Measurements from ENCODE around the gene PTPN5. TPM values are rescaled to one million over a fixed set of nuclear protein-coding genes. Genes with fewer than 3 reads are reported as not detected.

Gene PTPN5
- total RNA-seq, 1 experiment from 2014 or later, result not detected

- Histone ChIP-seq H3K36me3 (no peaks in the 10 kb centered on the region), H3K27me3 (replicated peaks) (peaks cover under 1% of the 10 kb centered on the region; the same call in 1 of the 2 replicates), H3K27ac (no peak overlapping the region), H3K4me1 (replicated peaks) (no peaks in the 10 kb centered on the region), H3K4me3 (no peak overlapping the region), H3K9me3 (replicated peaks) (no peaks in the 10 kb centered on the region)
- DNase-seq (ENCODE audit: low read depth in 1 of 2, low spot score in 2 of 2), result no peak
Observed at GRCh38 chr11:18785411-18785810, 6.2 kb downstream of the PTPN5 start.

GRCh38 chr11:18780896-18781295 is 10.7 kb downstream of the PTPN5 start:
- no peak overlapping the region for H3K4me3 ChIP-seq
- no peak overlapping the region for H3K27ac ChIP-seq
- no peaks in the 10 kb centered on the region for H3K9me3 ChIP-seq (replicated peaks)
- DNase-seq (ENCODE audit: low read depth in 1 of 2, low spot score in 2 of 2), result no peak
- H3K4me1 ChIP-seq (replicated peaks), result no peaks in the 10 kb centered on the region
- no peaks in the 10 kb centered on the region for H3K27me3 ChIP-seq (replicated peaks)
- no peaks in the 10 kb centered on the region for H3K36me3 ChIP-seq

- no peaks in the 10 kb centered on the region for H3K9me3 ChIP-seq (replicated peaks)
- H3K27ac ChIP-seq, result no peak overlapping the region
- H3K27me3 ChIP-seq (replicated peaks), result no peaks in the 10 kb centered on the region
- H3K4me1 ChIP-seq (replicated peaks), result no peaks in the 10 kb centered on the region
- H3K36me3 ChIP-seq, result no peaks in the 10 kb centered on the region
- DNase-seq (ENCODE audit: low read depth in 1 of 2, low spot score in 2 of 2), result no peak
- no peak overlapping the region for H3K4me3 ChIP-seq
Observed at GRCh38 chr11:18780329-18780728, 11.3 kb downstream of the PTPN5 start.

GRCh38 chr11:18778468-18778867 is 13.1 kb downstream of the PTPN5 start:
- no peaks in the 10 kb centered on the region for H3K4me1 ChIP-seq (replicated peaks)
- H3K9me3 ChIP-seq (replicated peaks), result no peaks in the 10 kb centered on the region
- H3K36me3 ChIP-seq, result no peaks in the 10 kb centered on the region
- no peak for DNase-seq (ENCODE audit: low read depth in 1 of 2, low spot score in 2 of 2)
- no peak overlapping the region for H3K4me3 ChIP-seq
- no peak overlapping the region for H3K27ac ChIP-seq
- H3K27me3 ChIP-seq (replicated peaks), result no peaks in the 10 kb centered on the region

- DNase-seq (ENCODE audit: low read depth in 1 of 2, low spot score in 2 of 2), result no peak
- H3K9me3 ChIP-seq (replicated peaks), result no peaks in the 10 kb centered on the region
Observed at GRCh38 chr11:18776324-18776723, 15.3 kb downstream of the PTPN5 start.

GRCh38 chr11:18775492-18776292 is 15.9 kb downstream of the PTPN5 start:
- no peaks in the 10 kb centered on the region for H3K9me3 ChIP-seq (replicated peaks)
- no peak overlapping the region for H3K4me3 ChIP-seq
- H3K27ac ChIP-seq, result no peak overlapping the region
- DNase-seq (ENCODE audit: low read depth in 1 of 2, low spot score in 2 of 2), result peak; percentile 1 to 46
- no peaks in the 10 kb centered on the region for H3K36me3 ChIP-seq
- no peaks in the 10 kb centered on the region for H3K27me3 ChIP-seq (replicated peaks)
- H3K4me1 ChIP-seq (replicated peaks), result no peaks in the 10 kb centered on the region

More at GRCh38 chr11:18776324-18776723, 15.3 kb downstream of the PTPN5 start:
- no peaks in the 10 kb centered on the region for H3K27me3 ChIP-seq (replicated peaks)
- no peak overlapping the region for H3K4me3 ChIP-seq
- no peaks in the 10 kb centered on the region for H3K4me1 ChIP-seq (replicated peaks)
- H3K27ac ChIP-seq, result no peak overlapping the region
- no peaks in the 10 kb centered on the region for H3K36me3 ChIP-seq

GRCh38 chr11:18774801-18775200 is 16.8 kb downstream of the PTPN5 start:
- no peak overlapping the region for H3K4me3 ChIP-seq
- no peak for DNase-seq (ENCODE audit: low read depth in 1 of 2, low spot score in 2 of 2)
- no peaks in the 10 kb centered on the region for H3K9me3 ChIP-seq (replicated peaks)
- H3K36me3 ChIP-seq, result no peaks in the 10 kb centered on the region
- no peaks in the 10 kb centered on the region for H3K4me1 ChIP-seq (replicated peaks)
- H3K27me3 ChIP-seq (replicated peaks), result no peaks in the 10 kb centered on the region
- no peak overlapping the region for H3K27ac ChIP-seq

- Histone ChIP-seq H3K9me3 (replicated peaks) (no peaks in the 10 kb centered on the region), H3K36me3 (no peaks in the 10 kb centered on the region), H3K27ac (no peak overlapping the region), H3K4me1 (replicated peaks) (no peaks in the 10 kb centered on the region), H3K27me3 (replicated peaks) (no peaks in the 10 kb centered on the region), H3K4me3 (no peak overlapping the region)
- DNase-seq (ENCODE audit: low read depth in 1 of 2, low spot score in 2 of 2), result no peak
Observed at GRCh38 chr11:18773681-18774080, 17.9 kb downstream of the PTPN5 start.

- Histone ChIP-seq H3K4me1 (replicated peaks) (no peaks in the 10 kb centered on the region), H3K27ac (no peak overlapping the region), H3K4me3 (no peak overlapping the region), H3K27me3 (replicated peaks) (no peaks in the 10 kb centered on the region), H3K36me3 (no peaks in the 10 kb centered on the region), H3K9me3 (replicated peaks) (no peaks in the 10 kb centered on the region)
- no peak for DNase-seq (ENCODE audit: low read depth in 1 of 2, low spot score in 2 of 2)
Observed at GRCh38 chr11:18773104-18773503, 18.5 kb downstream of the PTPN5 start.

- DNase-seq (ENCODE audit: low read depth in 1 of 2, low spot score in 2 of 2), result no peak
- Histone ChIP-seq H3K36me3 (no peaks in the 10 kb centered on the region), H3K27me3 (replicated peaks) (no peaks in the 10 kb centered on the region), H3K9me3 (replicated peaks) (no peaks in the 10 kb centered on the region), H3K27ac (no peak overlapping the region), H3K4me1 (replicated peaks) (no peaks in the 10 kb centered on the region), H3K4me3 (no peak overlapping the region)
Observed at GRCh38 chr11:18772211-18772610, 19.4 kb downstream of the PTPN5 start.

GRCh38 chr11:18771266-18772035 is 20.1 kb downstream of the PTPN5 start:
- Histone ChIP-seq H3K27me3 (replicated peaks) (no peaks in the 10 kb centered on the region), H3K4me3 (no peak overlapping the region), H3K9me3 (replicated peaks) (no peaks in the 10 kb centered on the region), H3K4me1 (replicated peaks) (no peaks in the 10 kb centered on the region), H3K27ac (no peak overlapping the region), H3K36me3 (no peaks in the 10 kb centered on the region)
- no peak for DNase-seq (ENCODE audit: low read depth in 1 of 2, low spot score in 2 of 2)

- Histone ChIP-seq H3K27ac (no peak overlapping the region), H3K27me3 (replicated peaks) (no peaks in the 10 kb centered on the region), H3K4me3 (no peak overlapping the region), H3K9me3 (replicated peaks) (no peaks in the 10 kb centered on the region), H3K36me3 (no peaks in the 10 kb centered on the region), H3K4me1 (replicated peaks) (no peaks in the 10 kb centered on the region)
- no peak for DNase-seq (ENCODE audit: low read depth in 1 of 2, low spot score in 2 of 2)
Observed at GRCh38 chr11:18770479-18771125, 21.0 kb downstream of the PTPN5 start.

- H3K4me3 ChIP-seq, result no peak overlapping the region
- no peak overlapping the region for H3K27ac ChIP-seq
- H3K27me3 ChIP-seq (replicated peaks), result no peaks in the 10 kb centered on the region
- no peaks in the 10 kb centered on the region for H3K36me3 ChIP-seq
- no peaks in the 10 kb centered on the region for H3K4me1 ChIP-seq (replicated peaks)
- no peaks in the 10 kb centered on the region for H3K9me3 ChIP-seq (replicated peaks)
- DNase-seq (ENCODE audit: low read depth in 1 of 2, low spot score in 2 of 2), result no peak
Observed at GRCh38 chr11:18769802-18770456, 21.7 kb downstream of the PTPN5 start.

Data from SJSA1 (cell line).